Keratinocyte (primary cell): ENCODE results near the gene CALML3. TPM values are rescaled to one million over a fixed set of nuclear protein-coding genes. Genes with fewer than 3 reads are reported as not detected.
A peak's percentile ranks its signal among the peaks of the same experiment; 100 is the strongest.

Source experiments
- DNase-seq: peaks from one replicate; pipeline ENCODE4 v3.0.0-alpha.2; 2011; ENCODE audit warnings: low read depth, missing footprints, low spot score
- FAIRE-seq: peaks from 2 replicates; lab custom pipeline; 2011; peaks lifted over from hg19 to GRCh38; lab: Jason Lieb, UNC
- H2AFZ ChIP-seq: 2 replicates; pipeline ENCODE4 v1.6.0; 2012; ENCODE audit warnings: low read length, control low read depth, inconsistent platforms; ENCODE audit not compliant: control insufficient read depth
- H3K27ac ChIP-seq: 2 replicates; pipeline ENCODE4 v1.5.1; 2011; ENCODE audit warnings: low read length; ENCODE audit not compliant: control insufficient read depth, insufficient read depth
- H3K27me3 ChIP-seq: 3 replicates; pipeline ENCODE4 v1.6.0; 2011; ENCODE audit warnings: low read length; ENCODE audit not compliant: control insufficient read depth, insufficient read depth; ENCODE audit errors: extremely low read depth
- H3K36me3 ChIP-seq, 2 experiments: 2 replicates in 1 of 2; 3 replicates in 1 of 2; pipeline ENCODE4 v1.5.1; 2011; ENCODE audit warnings: low read length in 2 of 2, mild to moderate bottlenecking in 1 of 2; ENCODE audit not compliant: control insufficient read depth in 2 of 2, insufficient read depth in 2 of 2; ENCODE audit errors: extremely low read depth in 1 of 2
- H3K4me1 ChIP-seq: 3 replicates; pipeline ENCODE4 v1.5.1; 2011; ENCODE audit warnings: low read length; ENCODE audit not compliant: control insufficient read depth, insufficient read depth; ENCODE audit errors: extremely low read depth
- H3K4me2 ChIP-seq: 3 replicates; pipeline ENCODE4 v1.6.0; 2011; ENCODE audit warnings: low read depth, low read length; ENCODE audit not compliant: control insufficient read depth, insufficient read depth; ENCODE audit errors: extremely low read depth
- H3K4me3 ChIP-seq, 3 experiments: fragments of 200-600 bp in 1 of 3; sonication (generic) in 1 of 3; 2 replicates in 2 of 3; 3 replicates in 1 of 3; pipeline ENCODE4 v1.5.1; 2011 to 2016; ENCODE audit warnings: low read length in 3 of 3, mild to moderate bottlenecking in 3 of 3, control low read depth in 2 of 3, inconsistent platforms in 1 of 3, low read depth in 1 of 3, mixed read lengths in 1 of 3, mixed run types in 1 of 3, moderate library complexity in 1 of 3; ENCODE audit not compliant: control insufficient read depth in 2 of 3, insufficient read depth in 2 of 3; ENCODE audit errors: extremely low read depth in 1 of 3
- H3K79me2 ChIP-seq: 2 replicates; pipeline ENCODE4 v1.6.0; 2012; ENCODE audit warnings: low read length; ENCODE audit not compliant: control insufficient read depth, insufficient read depth
- H3K9ac ChIP-seq: 3 replicates; pipeline ENCODE4 v1.6.0; 2011; ENCODE audit warnings: low read length; ENCODE audit not compliant: control insufficient read depth, insufficient read depth; ENCODE audit errors: extremely low read depth
- H3K9me1 ChIP-seq: 3 replicates; pipeline ENCODE4 v1.6.0; 2011; ENCODE audit warnings: low read length; ENCODE audit not compliant: control insufficient read depth, insufficient read depth; ENCODE audit errors: extremely low read depth
- H3K9me3 ChIP-seq: 2 replicates; pipeline ENCODE4 v1.5.1; 2012; ENCODE audit warnings: low read depth, low read length; ENCODE audit not compliant: control insufficient read depth
- H4K20me1 ChIP-seq: 3 replicates; pipeline ENCODE4 v1.6.0; 2011; ENCODE audit warnings: low read length; ENCODE audit not compliant: control insufficient read depth, insufficient read depth; ENCODE audit errors: extremely low read depth
- CTCF ChIP-seq, 3 experiments: IDR thresholded peaks in 1 of 3; conservative IDR thresholded peaks in 1 of 3; optimal IDR thresholded peaks in 1 of 3; 2 replicates in 2 of 3; 3 replicates in 1 of 3; pipeline versions ENCODE3 to v1.5.1; 2011; ENCODE audit warnings: low read length in 3 of 3, mild to moderate bottlenecking in 3 of 3, moderate library complexity in 2 of 3, control low read depth in 1 of 3, inconsistent platforms in 1 of 3; ENCODE audit not compliant: insufficient read depth in 2 of 3; ENCODE audit errors: extremely low read depth in 1 of 3
- EZH2 ChIP-seq: IDR thresholded peaks from one replicate; pipeline ENCODE4 v1.6.1; 2012; ENCODE audit warnings: inconsistent platforms, mild to moderate bottlenecking, low read length, moderate library complexity
- dilution Hi-C: fragments of 300-500 bp; cut with MboI; formaldehyde crosslinking; loops from one replicate; pipeline ENCODE4 v1.7.0; 2020; ENCODE audit warnings: low sequenced_read_pairs; ENCODE audit not compliant: extremely low pct_ligation_motif_present
- polyA plus RNA-seq, 5 experiments: library from polyadenylated mRNA; depleted of rRNA in 3 of 5; stranded (reverse) in 3 of 5; stranded (forward) in 1 of 5; unstranded in 1 of 5; fragments of >200 nt; gene quantifications; 1 replicate in 1 of 5; 2 replicates in 3 of 5; 3 replicates in 1 of 5; pipeline versions ENCODE4 v1.2.1 to v1.2.3, GENCODE V29; 2011 to 2012; ENCODE audit warnings: missing spikeins in 2 of 5, low read depth in 1 of 5, low replicate concordance in 1 of 5

The CALML3 gene
- polyA plus RNA-seq, 1 donor (not counting 4 experiments of a cell fraction or from before 2014, with no cell fraction given), result 7.6 TPM

GRCh38 chr10:5486853-5487235, 37.9 kb upstream of the CALML3 start:
- no peak for FAIRE-seq

GRCh38 chr10:5488272-5489161, 36.2 kb upstream of the CALML3 start:
- no peaks in the 10 kb centered on the region for H3K9me1 ChIP-seq
- H3K9me3 ChIP-seq, result peaks cover 3% of the 10 kb centered on the region
- H4K20me1 ChIP-seq, result no peaks in the 10 kb centered on the region
- dilution Hi-C loops, result no loop called here
- TF ChIP-seq CTCF (optimal IDR thresholded peaks at IDR 0.05 in 1 of 3, IDR thresholded peaks at IDR 0.05 in 1 of 3, conservative IDR thresholded peaks at IDR 0.05 in 1 of 3; ENCODE audit: extremely low read depth in 1 of 3, insufficient read depth in 2 of 3, low read length in 3 of 3), result no peak
- no peak for TF ChIP-seq EZH2
- H3K4me1 ChIP-seq, result peaks cover 27% of the 10 kb centered on the region
- H3K4me3 ChIP-seq, result peak overlapping the region in 1 of 3 experiments; percentile 22
- peak overlapping the region; percentile 81 for H3K9ac ChIP-seq
- peak overlapping the region; percentile 27 for H2AFZ ChIP-seq
- H3K27me3 ChIP-seq, result no peaks in the 10 kb centered on the region
- DNase-seq (peak; percentile 84), FAIRE-seq (peak; percentile 95)
- no peaks in the 10 kb centered on the region for H3K79me2 ChIP-seq
- H3K36me3 ChIP-seq, result no peaks in the 10 kb centered on the region
- H3K4me2 ChIP-seq, result peak overlapping the region; percentile 69
- H3K27ac ChIP-seq, result peak overlapping the region; percentile 92

More at GRCh38 chr10:5486853-5487235, 37.9 kb upstream of the CALML3 start:
- H2AFZ ChIP-seq, result no peak overlapping the region
- no peak overlapping the region for H3K9ac ChIP-seq
- TF ChIP-seq EZH2, result no peak
- no peak overlapping the region for H3K4me2 ChIP-seq
- no peak for DNase-seq
- H4K20me1 ChIP-seq, result no peaks in the 10 kb centered on the region
- H3K27ac ChIP-seq, result no peak overlapping the region
- H3K27me3 ChIP-seq, result no peaks in the 10 kb centered on the region
- no peaks in the 10 kb centered on the region for H3K79me2 ChIP-seq
- no peaks in the 10 kb centered on the region for H3K9me1 ChIP-seq
- no peaks in the 10 kb centered on the region for H3K36me3 ChIP-seq
- no peak overlapping the region for H3K4me3 ChIP-seq
- H3K4me1 ChIP-seq, result peaks cover 27% of the 10 kb centered on the region
- dilution Hi-C loops, result no loop called here
- H3K9me3 ChIP-seq, result peaks cover 8% of the 10 kb centered on the region
